ENCODE data around the gene CST11.

DNA sequence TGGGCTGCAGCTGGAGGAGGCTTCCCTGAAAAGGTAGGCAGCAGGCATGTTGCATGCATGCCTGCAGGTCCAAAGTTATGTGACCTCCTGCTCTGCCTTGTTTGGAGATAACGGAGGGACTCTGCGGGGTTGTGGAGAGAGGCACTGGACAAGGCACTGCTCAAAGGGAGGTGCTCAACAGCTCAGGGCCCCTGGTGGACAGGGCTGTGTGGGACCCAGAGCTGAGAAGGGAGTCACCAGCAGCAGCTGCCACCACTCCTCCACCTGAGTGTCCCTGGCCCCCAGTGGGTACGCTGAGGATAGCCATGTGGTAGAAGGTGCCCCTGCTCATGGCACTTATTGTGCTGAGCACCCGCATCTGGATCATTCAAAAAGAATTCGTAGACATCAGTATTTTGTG is 22.7 kb upstream of the CST11 start:
- TF ChIP-seq CTCF (IDR thresholded peaks at IDR 0.05; ENCODE audit: extremely low read depth in 1 of 2, insufficient read depth in 1 of 2, low read depth in 1 of 2, low read length in 2 of 2) = no peak
- no peak for TF ChIP-seq EZH2 (IDR thresholded peaks at IDR 0.05; ENCODE audit: borderline replicate concordance, low read depth, low read length, severe bottlenecking)
- TF ChIP-seq POLR2AphosphoS5 (IDR thresholded peaks at IDR 0.05; ENCODE audit: insufficient read depth, low read depth, low read length) = no peak
- no peak for TF ChIP-seq MYC (IDR thresholded peaks at IDR 0.05; ENCODE audit: low read depth, low read length)
- no peak for TF ChIP-seq POLR2A (IDR thresholded peaks at IDR 0.05; ENCODE audit: low read depth, low read length)
- no peak for TF ChIP-seq GATA2 (IDR thresholded peaks at IDR 0.05; ENCODE audit: insufficient read depth, insufficient read length, low read depth, low read length)
- TF ChIP-seq, protein P1, sequence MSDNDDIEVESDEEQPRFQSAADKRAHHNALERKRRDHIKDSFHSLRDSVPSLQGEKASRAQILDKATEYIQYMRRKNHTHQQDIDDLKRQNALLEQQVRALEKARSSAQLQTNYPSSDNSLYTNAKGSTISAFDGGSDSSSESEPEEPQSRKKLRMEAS (IDR thresholded peaks at IDR 0.05; ENCODE audit: insufficient read depth, insufficient read length) = no peak
- no peak for TF ChIP-seq JUN (IDR thresholded peaks at IDR 0.05; ENCODE audit: borderline replicate concordance, insufficient read depth, insufficient read length, low read depth)
